Activated CD4-positive, alpha-beta T cell treated with anti-CD3 and anti-CD28 coated beads for 36 hours (primary cell): ENCODE data around the gene LBH. TPM values are rescaled to one million over a fixed set of nuclear protein-coding genes. Genes with fewer than 3 reads are reported as not detected.

Experiments
- ATAC-seq: fragments of 200-7000 bp; cut with Tn5 transposase; one replicate; pipeline ENCODE4 v1.10.0; 2021; ENCODE audit warnings: mild to moderate bottlenecking, moderate library complexity
- CTCF ChIA-PET: fragments of 350-600 bp; sonication (Branson Sonifier 250); formaldehyde crosslinking; loops from one replicate; lab custom pipeline; 2021; ENCODE audit warnings: antibody characterized with exemption; lab: Charles Lee
- POLR2A ChIA-PET: fragments of 350-600 bp; sonication (Branson Sonifier 250); formaldehyde crosslinking; loops from one replicate; lab custom pipeline; 2021; ENCODE audit warnings: antibody characterized with exemption, inconsistent platforms; lab: Charles Lee
- DNase-seq: peaks from one replicate; pipeline ENCODE4 v3.0.0-alpha.2; 2020
- H3K27ac Mint-ChIP-seq: one replicate; pipeline ENCODE4 v1.8.0; 2021; ENCODE audit warnings: mixed read lengths
- H3K27me3 Mint-ChIP-seq: one replicate; pipeline ENCODE4 v1.8.0; 2021; ENCODE audit warnings: mixed read lengths
- H3K36me3 Mint-ChIP-seq: one replicate; pipeline ENCODE4 v1.8.0; 2021; ENCODE audit warnings: low read depth, mixed read lengths
- H3K4me1 Mint-ChIP-seq: one replicate; pipeline ENCODE4 v1.8.0; 2021; ENCODE audit warnings: mixed read lengths
- H3K4me3 Mint-ChIP-seq: one replicate; pipeline ENCODE4 v1.8.0; 2021; ENCODE audit warnings: mild to moderate bottlenecking, moderate library complexity, mixed read lengths
- H3K9me3 Mint-ChIP-seq: one replicate; pipeline ENCODE4 v1.8.0; 2021; ENCODE audit warnings: low read depth, mixed read lengths
- intact Hi-C, 2 experiments: fragments of 100-400 bp; cut with DNase I in 1 of 2; cut with micrococcal nuclease in 1 of 2; formaldehyde crosslinking; loops; one replicate each; pipeline versions ENCODE4 v1.14.2 to v1.15.1; 2022 to 2024; cut with DNase I, micrococcal nuclease
- total RNA-seq, 2 experiments: library from RNA; stranded (reverse); gene quantifications; one replicate each; pipeline ENCODE4 v1.2.3, GENCODE V29; 2021

The LBH gene
- total RNA-seq, 2 experiments from 2014 or later, result 89.6 to 108 TPM

DNA sequence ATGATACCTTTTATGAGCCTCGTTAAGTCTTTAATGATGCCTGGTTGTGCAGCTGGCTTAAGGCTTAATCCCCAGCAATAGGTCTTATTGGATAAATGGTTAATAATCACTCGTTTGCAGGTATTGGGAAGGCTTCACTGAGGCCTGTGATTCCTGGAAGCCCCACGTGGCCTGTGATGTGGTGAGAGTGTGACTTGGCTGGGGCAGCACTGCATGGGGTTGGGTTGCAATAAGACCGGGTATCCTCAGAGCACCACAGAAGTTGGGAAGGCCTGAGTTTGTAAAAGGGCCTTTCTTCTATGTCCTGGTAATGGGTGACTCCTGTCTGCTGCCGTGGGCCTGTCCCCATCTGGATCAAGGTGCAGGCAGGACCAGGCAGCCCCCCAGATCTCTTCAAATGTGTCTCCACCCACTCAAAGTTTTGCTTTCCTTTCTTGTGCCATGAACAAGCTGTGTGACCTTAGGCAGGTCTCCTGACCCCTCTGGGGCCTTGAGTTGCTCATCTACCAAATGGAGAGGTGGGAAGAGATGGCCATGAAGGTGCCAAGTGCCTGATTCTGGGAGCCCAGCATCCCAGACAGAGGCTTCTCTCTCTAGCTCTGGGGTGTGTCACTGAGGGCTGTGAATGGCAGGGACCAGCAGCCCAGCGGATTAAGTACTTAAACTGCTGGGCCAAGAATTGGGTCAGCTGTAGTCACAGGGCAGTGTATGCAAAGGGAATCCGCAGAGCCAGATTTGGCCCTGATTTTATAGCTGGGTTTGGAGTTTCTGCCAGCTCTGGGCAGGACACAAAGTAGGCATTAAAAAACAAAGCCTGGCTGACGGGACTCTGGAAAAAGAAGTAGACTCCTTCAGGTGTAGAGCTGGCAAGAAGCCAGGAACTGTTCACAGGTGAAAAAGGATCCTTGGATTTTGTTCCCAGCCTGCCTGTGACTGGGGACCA lies 24.4 kb downstream of the LBH start:
- Mint-ChIP-seq H3K4me1 (peaks cover 97% of the 10 kb centered on the region), H3K4me3 (no peak overlapping the region), H3K27me3 (no peaks in the 10 kb centered on the region), H3K9me3 (peaks cover 10% of the 10 kb centered on the region), H3K36me3 (peaks cover 82% of the 10 kb centered on the region), H3K27ac (peak overlapping the region; percentile 68)
- DNase-seq, result no peak
- ATAC-seq, result no peak
- ChIA-PET POLR2A (interaction anchor here (0.6 kb wide), 1 partner anchor 10 kb away, joined by 4 read pairs; no protein-coding TSS in a partner anchor), CTCF (interaction anchor here (0.7 to 8.6 kb wide), 6 partner anchors 11 to 166 kb away, joined by 3 to 72 read pairs (median 4); no protein-coding TSS in a partner anchor)
- intact Hi-C loops, result no loop called here

DNA sequence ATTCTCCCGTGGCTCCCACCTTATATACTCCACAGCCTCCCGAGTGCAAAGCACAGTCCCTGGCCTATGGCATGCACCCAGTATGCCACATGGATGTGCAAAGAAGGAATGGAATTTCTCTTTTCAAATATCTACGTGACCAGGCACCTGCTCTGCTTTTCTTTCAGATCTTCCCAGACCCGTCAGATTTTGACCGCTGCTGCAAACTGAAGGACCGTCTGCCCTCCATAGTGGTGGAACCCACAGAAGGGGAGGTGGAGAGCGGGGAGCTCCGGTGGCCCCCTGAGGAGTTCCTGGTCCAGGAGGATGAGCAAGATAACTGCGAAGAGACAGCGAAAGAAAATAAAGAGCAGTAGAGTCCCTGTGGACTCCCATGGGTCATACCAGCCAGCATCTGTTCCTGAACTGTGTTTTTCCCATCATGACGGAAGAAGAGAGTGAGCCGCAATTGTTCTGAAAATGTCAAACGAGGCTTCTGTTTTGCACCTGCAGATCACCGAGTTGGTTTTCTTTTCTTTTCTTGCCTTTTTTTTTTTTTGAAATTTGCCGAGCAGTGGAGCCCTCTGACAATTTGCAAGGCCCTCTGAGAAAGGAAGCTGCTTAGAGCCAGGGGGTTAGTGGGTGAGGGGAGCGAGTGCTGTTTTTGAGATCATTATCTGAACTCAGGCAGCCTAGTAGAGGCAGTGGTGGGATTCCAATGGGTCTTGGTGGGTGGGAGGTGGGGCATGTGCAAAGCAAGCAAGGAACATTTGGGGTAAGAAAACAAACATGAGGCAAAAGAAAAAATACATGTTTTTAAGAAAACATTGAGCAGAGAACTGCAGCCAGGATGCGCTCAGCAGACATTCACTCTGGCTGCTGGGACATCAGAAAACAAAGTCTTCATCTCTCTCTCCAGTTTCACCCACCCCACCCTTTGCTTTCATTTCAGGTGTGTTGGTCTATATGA lies 26.2 kb downstream of the LBH start:
- Mint-ChIP-seq H3K27me3 (no peaks in the 10 kb centered on the region), H3K4me3 (peak overlapping the region; percentile 36), H3K4me1 (peaks cover 99% of the 10 kb centered on the region), H3K36me3 (peaks cover 84% of the 10 kb centered on the region), H3K27ac (peak overlapping the region; percentile 59), H3K9me3 (peaks cover 13% of the 10 kb centered on the region)
- intact Hi-C loops, result no loop called here
- ATAC-seq (peak; percentile 12), DNase-seq (no peak)
- POLR2A ChIA-PET, result interaction anchor here (0.6 to 1.3 kb wide), 2 partner anchors 23 to 25 kb away, joined by 3 to 4 read pairs; no protein-coding TSS in a partner anchor
- CTCF ChIA-PET, result interaction anchor here (2.3 to 8.6 kb wide), 2 partner anchors 10 to 19 kb away, joined by 7 to 72 read pairs; no protein-coding TSS in a partner anchor

DNA sequence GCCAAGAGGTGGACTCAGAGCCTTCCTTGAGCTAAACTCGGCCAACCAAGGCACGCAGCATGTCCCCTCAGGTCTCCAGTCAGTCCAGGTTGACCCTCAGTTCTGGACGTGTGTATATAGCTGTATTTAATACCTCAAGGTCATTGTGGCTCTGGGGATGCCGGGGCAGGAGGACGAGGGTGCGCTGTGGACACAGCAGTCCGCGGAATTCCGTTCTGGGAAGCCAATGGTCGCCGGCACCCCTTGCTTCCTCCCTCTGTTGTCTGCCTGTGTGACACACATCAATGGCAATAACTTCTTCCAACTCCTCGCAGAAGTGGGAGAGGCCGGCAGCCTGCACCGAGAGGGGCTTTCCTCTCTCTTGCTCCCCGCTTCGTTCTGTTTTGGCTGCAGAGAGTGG lies 27.7 kb downstream of the LBH start:
- ChIA-PET POLR2A (no interaction called here), CTCF (interaction anchor here (0.7 to 1.9 kb wide), 5 partner anchors 9 to 1067 kb away, joined by 3 to 5 read pairs (median 3); no protein-coding TSS in a partner anchor)
- no peak for DNase-seq
- peaks cover 93% of the 10 kb centered on the region for H3K4me1 Mint-ChIP-seq
- H3K4me3 Mint-ChIP-seq, result no peak overlapping the region
- peaks cover 88% of the 10 kb centered on the region for H3K36me3 Mint-ChIP-seq
- H3K9me3 Mint-ChIP-seq, result peaks cover 16% of the 10 kb centered on the region
- intact Hi-C loops, result no loop called here
- H3K27me3 Mint-ChIP-seq, result no peaks in the 10 kb centered on the region
- ATAC-seq, result no peak
- H3K27ac Mint-ChIP-seq, result peak overlapping the region; percentile 10

GRCh38 chr2:30259827-30260679 lies 28.7 kb downstream of the LBH start:
- H3K36me3 Mint-ChIP-seq, result peaks cover 87% of the 10 kb centered on the region
- no peaks in the 10 kb centered on the region for H3K27me3 Mint-ChIP-seq
- no peak for DNase-seq
- POLR2A ChIA-PET, result no interaction called here
- peaks cover 16% of the 10 kb centered on the region for H3K9me3 Mint-ChIP-seq
- H3K27ac Mint-ChIP-seq, result peak overlapping the region; percentile 8
- intact Hi-C loops, result loop anchor here (5.0 to 10.0 kb wide), 2 partner anchors 187 to 1815 kb away; partner anchors contain the start of gene LCLAT1 (in 1 of the 2)
- H3K4me1 Mint-ChIP-seq, result peaks cover 92% of the 10 kb centered on the region
- no peak for ATAC-seq
- H3K4me3 Mint-ChIP-seq, result no peak overlapping the region
- CTCF ChIA-PET, result interaction anchor here (0.8 to 1.9 kb wide), 3 partner anchors 8 to 162 kb away, joined by 3 to 5 read pairs (median 3); no protein-coding TSS in a partner anchor

- DNase-seq (no peak), ATAC-seq (no peak)
- Mint-ChIP-seq H3K4me3 (no peak overlapping the region), H3K9me3 (peaks cover 16% of the 10 kb centered on the region), H3K4me1 (peaks cover 90% of the 10 kb centered on the region), H3K27me3 (no peaks in the 10 kb centered on the region), H3K27ac (peak overlapping the region; percentile 23), H3K36me3 (peaks cover 80% of the 10 kb centered on the region)
- CTCF ChIA-PET, result interaction anchor here (1.1 to 1.7 kb wide), 4 partner anchors 8 to 27 kb away, joined by 4 to 9 read pairs (median 7); no protein-coding TSS in a partner anchor
- intact Hi-C loops, result loop anchor here (1.0 to 10.0 kb wide), 4 partner anchors 8 to 1816 kb away; partner anchors contain the start of gene LCLAT1 (in 1 of the 2)
- POLR2A ChIA-PET, result interaction anchor here (0.8 to 1.6 kb wide), 6 partner anchors 20 to 168 kb away, joined by 3 to 6 read pairs (median 4); no protein-coding TSS in a partner anchor
Observed at GRCh38 chr2:30260941-30261340, 29.6 kb downstream of the LBH start.

GRCh38 chr2:30261695-30262211 lies 30.4 kb downstream of the LBH start:
- CTCF ChIA-PET, result interaction anchor here (0.8 to 1.7 kb wide), 8 partner anchors 9 to 450 kb away, joined by 3 to 9 read pairs (median 4); no protein-coding TSS in a partner anchor
- Mint-ChIP-seq H3K4me3 (no peak overlapping the region), H3K36me3 (peaks cover 72% of the 10 kb centered on the region), H3K27ac (peak overlapping the region; percentile 66), H3K4me1 (peaks cover 90% of the 10 kb centered on the region), H3K27me3 (no peaks in the 10 kb centered on the region), H3K9me3 (peaks cover 16% of the 10 kb centered on the region)
- POLR2A ChIA-PET, result interaction anchor here (0.7 to 1.6 kb wide), 9 partner anchors 9 to 167 kb away, joined by 3 to 6 read pairs (median 3); no protein-coding TSS in a partner anchor
- intact Hi-C loops, result loop anchor here (1.0 to 10.0 kb wide), 4 partner anchors 8 to 1817 kb away; partner anchors contain the start of gene LCLAT1 (in 1 of the 2)
- no peak for DNase-seq
- ATAC-seq, result peak; percentile 54

DNA sequence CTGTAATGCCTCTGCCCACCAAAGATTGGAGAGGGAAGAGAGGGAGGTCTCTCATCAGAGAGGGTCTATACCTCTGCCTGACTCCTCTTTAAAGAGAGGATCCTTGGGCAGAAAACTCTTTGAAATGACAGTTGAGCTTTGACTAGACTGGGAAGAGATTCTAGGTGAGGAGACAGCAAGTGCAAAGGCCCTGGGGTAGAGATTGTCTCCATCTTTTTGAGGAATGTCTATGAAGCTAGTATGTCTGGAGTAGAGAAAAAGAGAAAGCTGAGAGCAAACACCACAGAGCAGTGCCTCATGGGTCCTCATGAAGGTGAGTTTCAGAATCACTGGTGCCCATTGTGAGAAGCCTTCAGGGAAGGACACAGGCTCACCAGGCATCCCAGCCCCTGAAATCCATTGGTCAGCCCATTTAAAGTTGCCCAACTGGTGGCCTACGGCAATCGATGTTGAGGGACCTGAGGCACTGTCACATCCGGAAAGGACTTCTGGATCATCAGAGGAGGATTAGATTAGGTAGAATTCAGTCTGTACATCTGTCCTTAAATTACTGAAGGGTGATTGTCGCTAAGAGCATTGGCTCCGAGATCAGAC lies 31.5 kb downstream of the LBH start:
- Mint-ChIP-seq H3K36me3 (peaks cover 61% of the 10 kb centered on the region), H3K27me3 (no peaks in the 10 kb centered on the region), H3K4me1 (peaks cover 90% of the 10 kb centered on the region), H3K4me3 (no peak overlapping the region), H3K9me3 (peaks cover 16% of the 10 kb centered on the region), H3K27ac (peak overlapping the region; percentile 52)
- CTCF ChIA-PET, result interaction anchor here (0.6 to 1.7 kb wide), 3 partner anchors 10 to 54 kb away, joined by 3 to 9 read pairs (median 4); no protein-coding TSS in a partner anchor
- POLR2A ChIA-PET, result interaction anchor here (0.7 to 1.6 kb wide), 2 partner anchors 31 to 55 kb away, joined by 3 to 6 read pairs; no protein-coding TSS in a partner anchor
- intact Hi-C loops, result loop anchor here (5.0 to 10.0 kb wide), 2 partner anchors 184 to 1818 kb away; partner anchors contain the start of gene LCLAT1 (in 1 of the 2)
- DNase-seq, result no peak
- no peak for ATAC-seq

GRCh38 chr2:30264274-30264673 lies 32.9 kb downstream of the LBH start:
- Mint-ChIP-seq H3K27me3 (no peaks in the 10 kb centered on the region), H3K4me3 (peak overlapping the region; percentile 20), H3K9me3 (peaks cover 16% of the 10 kb centered on the region), H3K4me1 (peaks cover 89% of the 10 kb centered on the region), H3K27ac (peak overlapping the region; percentile 69), H3K36me3 (peaks cover 49% of the 10 kb centered on the region)
- ChIA-PET CTCF (interaction anchor here (0.6 to 5.6 kb wide), 2 partner anchors 26 to 105 kb away, joined by 3 to 36 read pairs; no protein-coding TSS in a partner anchor), POLR2A (interaction anchor here (1.6 kb wide), 1 partner anchor 32 kb away, joined by 6 read pairs; no protein-coding TSS in a partner anchor)
- intact Hi-C loops, result loop anchor here (5.0 to 10.0 kb wide), 2 partner anchors 183 to 1819 kb away; partner anchors contain the start of gene LCLAT1 (in 1 of the 2)
- ATAC-seq (no peak), DNase-seq (no peak)
